ENCODE data around the gene TERF2IP. TPM values are rescaled to one million over a fixed set of nuclear protein-coding genes. Genes with fewer than 3 reads are reported as not detected.

Gene TERF2IP
- total RNA-seq, 4 donors from 2014 or later: 48.2 to 77.2 (median 52.7) TPM

- no peak for DNase-seq (ENCODE audit: low spot score)
- ATAC-seq (ENCODE audit: low FRiP score): no peak
- no peak for TF ChIP-seq CTCF (IDR thresholded peaks at IDR 0.05)
Observed at GRCh38 chr16:75658175-75658574, 10.6 kb downstream of the TERF2IP start.

GRCh38 chr16:75660321-75660720, 12.7 kb downstream of the TERF2IP start:
- no peak for ATAC-seq (ENCODE audit: low FRiP score)
- no peak for DNase-seq (ENCODE audit: low spot score)
- no peak for TF ChIP-seq CTCF (IDR thresholded peaks at IDR 0.05)

GRCh38 chr16:75660726-75661302, 13.2 kb downstream of the TERF2IP start:
- DNase-seq (ENCODE audit: low spot score): no peak
- ATAC-seq (ENCODE audit: low FRiP score): no peak

GRCh38 chr16:75667503-75667902, 19.9 kb downstream of the TERF2IP start:
- ATAC-seq (ENCODE audit: low FRiP score): no peak
- TF ChIP-seq CTCF (IDR thresholded peaks at IDR 0.05): no peak
- no peak for DNase-seq (ENCODE audit: low spot score)

More at GRCh38 chr16:75660726-75661302, 13.2 kb downstream of the TERF2IP start:
- TF ChIP-seq CTCF (IDR thresholded peaks at IDR 0.05): no peak

GRCh38 chr16:75676909-75677308, 29.3 kb downstream of the TERF2IP start, which contains the start of gene CPHXL2:
Gene CPHXL2, minus strand, starts transcription at chr16:75677009. Its CDS starts 10 bp downstream, at chr16:75676999.
- TF ChIP-seq CTCF (IDR thresholded peaks at IDR 0.05): no peak
- DNase-seq (ENCODE audit: low spot score) (no peak), ATAC-seq (ENCODE audit: low FRiP score) (no peak)

GRCh38 chr16:75679366-75679765, 31.8 kb downstream of the TERF2IP start:
- no peak for TF ChIP-seq CTCF (IDR thresholded peaks at IDR 0.05)
- no peak for ATAC-seq (ENCODE audit: low FRiP score)
- DNase-seq (ENCODE audit: low spot score): no peak

- DNase-seq (ENCODE audit: low spot score) (no peak), ATAC-seq (ENCODE audit: low FRiP score) (no peak)
- TF ChIP-seq CTCF (IDR thresholded peaks at IDR 0.05): no peak
Observed at GRCh38 chr16:75682308-75682707, 34.7 kb downstream of the TERF2IP start.

Data from omental fat pad (tissue), 4 donors.